GM21737 (cell line): ENCODE results near the gene CCDC198.

Experiments
- ATAC-seq: cut with Tn5 transposase; IDR thresholded peaks from one replicate; pipeline ENCODE4 v1.9.1; 2021; ENCODE audit warnings: mild to moderate bottlenecking, moderate library complexity; ENCODE audit not compliant: unreplicated experiment

Gene CCDC198

GRCh38 chr14:57470909-57471308 lies 22.7 kb downstream of the CCDC198 start:
- no peak for ATAC-seq

GRCh38 chr14:57464008-57464730 lies 29.5 kb downstream of the CCDC198 start:
- ATAC-seq, result peak; percentile 91

GRCh38 chr14:57462551-57462950 lies 31.1 kb downstream of the CCDC198 start:
- ATAC-seq, result no peak

DNA sequence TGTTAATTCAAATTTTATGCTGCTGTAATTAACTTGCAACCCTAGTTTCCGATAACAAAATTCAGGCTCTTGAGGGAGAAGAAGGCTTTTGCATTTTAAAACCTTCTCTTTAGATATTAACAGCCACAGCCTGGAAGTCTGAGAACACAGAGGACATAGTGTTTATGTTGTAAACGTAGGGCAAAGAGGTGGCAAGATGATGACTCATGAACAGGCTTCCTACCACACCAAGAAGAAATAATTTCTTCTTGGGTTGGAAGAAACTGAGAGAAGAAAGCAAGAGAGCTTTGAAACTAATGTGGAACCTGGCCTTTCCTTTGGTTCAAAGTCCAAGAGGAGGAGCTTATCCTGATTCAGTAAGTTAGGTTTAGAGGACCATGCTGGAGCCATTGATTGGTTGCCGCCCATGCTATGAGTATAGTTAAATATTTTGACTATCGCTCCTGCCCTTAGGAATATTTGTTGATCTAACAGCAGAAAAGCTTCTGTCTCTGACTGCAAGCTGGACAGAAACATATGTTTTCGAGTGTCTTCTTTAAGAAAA lies 31.8 kb downstream of the CCDC198 start:
- ATAC-seq, result no peak

- ATAC-seq, result no peak
Measured at GRCh38 chr14:57435923-57436322, 57.7 kb downstream of the CCDC198 start.

- no peak for ATAC-seq
Measured at GRCh38 chr14:57420986-57421385, 72.7 kb downstream of the CCDC198 start.

- no peak for ATAC-seq
Measured at GRCh38 chr14:57420033-57420432, 73.6 kb downstream of the CCDC198 start.
